Stimulated activated CD4-positive, alpha-beta T cell treated with anti-CD3 and anti-CD28 coated beads, TNF-alpha, amount 100 ng/mL, for 48 hours (primary cell): ENCODE measurements around the gene DHRS13.

Experiments
- DNase-seq, 3 donors: peaks; one replicate each; pipeline ENCODE4 v3.0.0-alpha.2; 2020; ENCODE audit warnings: low read depth in 3 of 3

DHRS13 gene

GRCh38 chr17:28902819-28903545 lies at the start of gene DHRS13:
TSS of gene DHRS13 (minus strand) at chr17:28903079. CDS start at chr17:28902944, 135 bp downstream.
- peak; percentile 86 to 92 (median 92) for DNase-seq

- DNase-seq, result peak; percentile 89 to 93 (median 91)
Measured at GRCh38 chr17:28951991-28952975, 49.4 kb upstream of the DHRS13 start.

- peak; percentile 98 to 100 (median 98) for DNase-seq
Measured at GRCh38 chr17:28951428-28951990, 48.6 kb upstream of the DHRS13 start, which contains the start of gene PHF12. TSS of gene PHF12 (minus strand) at chr17:28951518. CDS start at chr17:28950960, 558 bp downstream.

GRCh38 chr17:28950752-28951427 lies 48.0 kb upstream of the DHRS13 start:
- no peak for DNase-seq

GRCh38 chr17:28950017-28950751 lies 47.3 kb upstream of the DHRS13 start:
- DNase-seq, result peak in 2 of 3 donors; percentile 12 to 37

GRCh38 chr17:28949185-28950016 lies 46.5 kb upstream of the DHRS13 start:
- peak; percentile 44 to 70 (median 56) for DNase-seq

GRCh38 chr17:28948873-28949184 lies 46.0 kb upstream of the DHRS13 start:
- DNase-seq, result no peak

- DNase-seq, result no peak
Measured at GRCh38 chr17:28948342-28948741, 45.5 kb upstream of the DHRS13 start.

- no peak for DNase-seq
Measured at GRCh38 chr17:28947639-28948038, 44.8 kb upstream of the DHRS13 start.

- no peak for DNase-seq
Measured at GRCh38 chr17:28946239-28946638, 43.4 kb upstream of the DHRS13 start.

- no peak for DNase-seq
Measured at GRCh38 chr17:28944862-28945741, 42.2 kb upstream of the DHRS13 start.

- DNase-seq, result no peak
Measured at GRCh38 chr17:28944343-28944742, 41.5 kb upstream of the DHRS13 start.

GRCh38 chr17:28942925-28943324 lies 40.0 kb upstream of the DHRS13 start:
- no peak for DNase-seq

- no peak for DNase-seq
Measured at GRCh38 chr17:28941251-28941650, 38.4 kb upstream of the DHRS13 start.

GRCh38 chr17:28940675-28941074 lies 37.8 kb upstream of the DHRS13 start:
- no peak for DNase-seq

GRCh38 chr17:28940142-28940541 lies 37.3 kb upstream of the DHRS13 start:
- DNase-seq, result no peak

GRCh38 chr17:28938552-28938951 lies 35.7 kb upstream of the DHRS13 start:
- DNase-seq, result no peak

GRCh38 chr17:28937044-28937729 lies 34.3 kb upstream of the DHRS13 start:
- no peak for DNase-seq
